ENCODE data around the gene FIGN.

DNA sequence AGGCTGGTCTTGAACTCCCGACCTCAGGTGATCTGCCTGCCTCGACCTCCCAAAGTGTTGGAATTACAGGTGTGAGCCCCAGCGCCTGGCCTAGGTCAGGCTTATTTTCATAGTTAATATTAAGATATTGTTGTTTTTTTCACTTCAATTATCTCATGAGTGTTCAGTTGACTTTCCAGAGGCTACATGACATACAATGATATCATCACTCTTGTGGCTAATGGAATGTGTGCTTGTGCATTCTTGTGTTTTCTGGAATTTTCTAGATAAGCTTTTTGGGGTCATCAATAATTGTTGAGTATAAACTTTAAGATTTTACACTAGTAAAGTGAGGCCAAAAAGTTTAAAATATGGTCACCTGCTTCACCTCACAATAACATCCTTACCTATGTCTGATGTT, 180.9 kb downstream of the FIGN start:
- TF ChIP-seq CTCF (IDR thresholded peaks at IDR 0.05 in 4 of 5, conservative IDR thresholded peaks at IDR 0.05 in 1 of 5): no peak
- TF ChIP-seq POLR2A (IDR thresholded peaks at IDR 0.05): no peak

Measured in gastrocnemius medialis (tissue), 4 donors.